Measurements from ENCODE around the gene ARHGAP24. TPM values are rescaled to one million over a fixed set of nuclear protein-coding genes. Genes with fewer than 3 reads are reported as not detected.

Gene ARHGAP24
- total and polyA plus RNA-seq, 2 experiments from 2014 or later: 19.5 to 29.6 TPM

GRCh38 chr4:85701861-85702321 is 226.9 kb downstream of the ARHGAP24 start:
- no peak for TF ChIP-seq EZH2phosphoT487 (IDR thresholded peaks at IDR 0.05; ENCODE audit: low read depth, severe bottlenecking, unreplicated experiment)
- no peak for TF ChIP-seq EZH2 (IDR thresholded peaks at IDR 0.05; ENCODE audit: borderline replicate concordance)
- no peak for TF ChIP-seq CTCF (IDR thresholded peaks at IDR 0.05; ENCODE audit: poor library complexity)
- no peaks in the 10 kb centered on the region for H3K9me2 ChIP-seq (replicated peaks; ENCODE audit: insufficient read depth)
- H3K79me2 ChIP-seq: no peaks in the 10 kb centered on the region
- H3K36me3 ChIP-seq (replicated peaks; ENCODE audit: insufficient read depth, low read depth): no peaks in the 10 kb centered on the region
- no peak overlapping the region for H2AFZ ChIP-seq
- no peaks in the 10 kb centered on the region for H4K20me1 ChIP-seq (ENCODE audit: insufficient read depth, poor library complexity, severe bottlenecking)
- no peak for DNase-seq (ENCODE audit: low spot score)
- H3K9me3 ChIP-seq (ENCODE audit: low read depth): no peaks in the 10 kb centered on the region
- no peak overlapping the region for H3K4me3 ChIP-seq
- WGBS (ENCODE audit: low lambda C conversion rate, missing lambda C conversion rate): 72% methylated on average over 1 of the region's 1 CpG
- H3K4me2 ChIP-seq: no peak overlapping the region
- peak overlapping the region; percentile 0 for H3K27ac ChIP-seq
- no peaks in the 10 kb centered on the region for H3K4me1 ChIP-seq (ENCODE audit: insufficient read depth)
- H3K27me3 ChIP-seq: no peaks in the 10 kb centered on the region

- Histone ChIP-seq H2AFZ (no peak overlapping the region), H3K4me2 (no peak overlapping the region), H3K9me3 (ENCODE audit: low read depth) (no peaks in the 10 kb centered on the region), H3K36me3 (replicated peaks; ENCODE audit: insufficient read depth, low read depth) (no peaks in the 10 kb centered on the region), H3K4me1 (ENCODE audit: insufficient read depth) (no peaks in the 10 kb centered on the region), H3K9me2 (replicated peaks; ENCODE audit: insufficient read depth) (no peaks in the 10 kb centered on the region), H3K4me3 (no peak overlapping the region), H3K27ac (no peak overlapping the region), H4K20me1 (ENCODE audit: insufficient read depth, poor library complexity, severe bottlenecking) (no peaks in the 10 kb centered on the region), H3K27me3 (no peaks in the 10 kb centered on the region), H3K79me2 (no peaks in the 10 kb centered on the region)
- no peak for DNase-seq (ENCODE audit: low spot score)
- TF ChIP-seq EZH2 (IDR thresholded peaks at IDR 0.05; ENCODE audit: borderline replicate concordance): no peak
- TF ChIP-seq EZH2phosphoT487 (IDR thresholded peaks at IDR 0.05; ENCODE audit: low read depth, severe bottlenecking, unreplicated experiment): no peak
- TF ChIP-seq CTCF (IDR thresholded peaks at IDR 0.05; ENCODE audit: poor library complexity): no peak
- WGBS (ENCODE audit: low lambda C conversion rate, missing lambda C conversion rate): 86% methylated on average over 3 of the region's 3 CpGs
Measured at GRCh38 chr4:85703096-85703495, 228.1 kb downstream of the ARHGAP24 start.

- no peak for DNase-seq (ENCODE audit: low spot score)
- no peaks in the 10 kb centered on the region for H3K36me3 ChIP-seq (replicated peaks; ENCODE audit: insufficient read depth, low read depth)
- no peak overlapping the region for H3K4me2 ChIP-seq
- 89% methylated on average over 5 of the region's 5 CpGs for WGBS (ENCODE audit: low lambda C conversion rate, missing lambda C conversion rate)
- H3K9me2 ChIP-seq (replicated peaks; ENCODE audit: insufficient read depth): no peaks in the 10 kb centered on the region
- H3K27me3 ChIP-seq: no peaks in the 10 kb centered on the region
- no peaks in the 10 kb centered on the region for H3K79me2 ChIP-seq
- TF ChIP-seq EZH2phosphoT487 (IDR thresholded peaks at IDR 0.05; ENCODE audit: low read depth, severe bottlenecking, unreplicated experiment): no peak
- no peak for TF ChIP-seq EZH2 (IDR thresholded peaks at IDR 0.05; ENCODE audit: borderline replicate concordance)
- TF ChIP-seq CTCF (IDR thresholded peaks at IDR 0.05; ENCODE audit: poor library complexity): no peak
- H4K20me1 ChIP-seq (ENCODE audit: insufficient read depth, poor library complexity, severe bottlenecking): no peaks in the 10 kb centered on the region
- no peak overlapping the region for H3K27ac ChIP-seq
- no peaks in the 10 kb centered on the region for H3K4me1 ChIP-seq (ENCODE audit: insufficient read depth)
- no peak overlapping the region for H2AFZ ChIP-seq
- H3K9me3 ChIP-seq (ENCODE audit: low read depth): no peaks in the 10 kb centered on the region
- no peak overlapping the region for H3K4me3 ChIP-seq
Measured at GRCh38 chr4:85707611-85708010, 232.7 kb downstream of the ARHGAP24 start.

- no peaks in the 10 kb centered on the region for H3K36me3 ChIP-seq (replicated peaks; ENCODE audit: insufficient read depth, low read depth)
- TF ChIP-seq EZH2 (IDR thresholded peaks at IDR 0.05; ENCODE audit: borderline replicate concordance) (no peak), EZH2phosphoT487 (IDR thresholded peaks at IDR 0.05; ENCODE audit: low read depth, severe bottlenecking, unreplicated experiment) (no peak), CTCF (IDR thresholded peaks at IDR 0.05; ENCODE audit: poor library complexity) (no peak)
- no peaks in the 10 kb centered on the region for H3K9me2 ChIP-seq (replicated peaks; ENCODE audit: insufficient read depth)
- no peak overlapping the region for H3K4me3 ChIP-seq
- no peak for DNase-seq (ENCODE audit: low spot score)
- H3K4me1 ChIP-seq (ENCODE audit: insufficient read depth): no peaks in the 10 kb centered on the region
- H3K27ac ChIP-seq: no peak overlapping the region
- H3K9me3 ChIP-seq (ENCODE audit: low read depth): no peaks in the 10 kb centered on the region
- no peaks in the 10 kb centered on the region for H4K20me1 ChIP-seq (ENCODE audit: insufficient read depth, poor library complexity, severe bottlenecking)
- H3K4me2 ChIP-seq: no peak overlapping the region
- no peak overlapping the region for H2AFZ ChIP-seq
- no peaks in the 10 kb centered on the region for H3K27me3 ChIP-seq
- H3K79me2 ChIP-seq: no peaks in the 10 kb centered on the region
- 63% methylated on average over 5 of the region's 5 CpGs for WGBS (ENCODE audit: low lambda C conversion rate, missing lambda C conversion rate)
Measured at GRCh38 chr4:85708468-85708867, 233.5 kb downstream of the ARHGAP24 start.
